ENCODE results near the gene RYR1. TPM values are rescaled to one million over a fixed set of nuclear protein-coding genes. Genes with fewer than 3 reads are reported as not detected.
A peak's percentile ranks its signal among the peaks of the same experiment; 100 is the strongest.

The RYR1 gene
- total RNA-seq, 6 experiments from 2014 or later = 0.12 to 1.1 (median 0.49) TPM

- Histone ChIP-seq H3K36me3 (peaks cover 0 to 4% (median 0%) of the 10 kb centered on the region in 4 donors), H3K4me1 (peaks cover 0 to 9% (median 0%) of the 10 kb centered on the region in 4 donors), H3K27me3 (no peaks in the 10 kb centered on the region), H3K9me3 (no peaks in the 10 kb centered on the region), H3K4me3 (peak within 1 kb of the TSS; percentile 32 to 48 (median 32)), H3K27ac (no peak within 1 kb of the TSS)
- DNase-seq (no peak), ATAC-seq (no peak)
- intact Hi-C loops (cut with DNase I) = no loop called here
- WGBS (ENCODE audit: insufficient coverage, low coverage, low lambda C conversion rate, missing lambda C conversion rate) = 1% methylated on average over 10 of the region's 46 CpGs
- no peak for TF ChIP-seq POLR2A (IDR thresholded peaks at IDR 0.05)
- TF ChIP-seq, protein P1, sequence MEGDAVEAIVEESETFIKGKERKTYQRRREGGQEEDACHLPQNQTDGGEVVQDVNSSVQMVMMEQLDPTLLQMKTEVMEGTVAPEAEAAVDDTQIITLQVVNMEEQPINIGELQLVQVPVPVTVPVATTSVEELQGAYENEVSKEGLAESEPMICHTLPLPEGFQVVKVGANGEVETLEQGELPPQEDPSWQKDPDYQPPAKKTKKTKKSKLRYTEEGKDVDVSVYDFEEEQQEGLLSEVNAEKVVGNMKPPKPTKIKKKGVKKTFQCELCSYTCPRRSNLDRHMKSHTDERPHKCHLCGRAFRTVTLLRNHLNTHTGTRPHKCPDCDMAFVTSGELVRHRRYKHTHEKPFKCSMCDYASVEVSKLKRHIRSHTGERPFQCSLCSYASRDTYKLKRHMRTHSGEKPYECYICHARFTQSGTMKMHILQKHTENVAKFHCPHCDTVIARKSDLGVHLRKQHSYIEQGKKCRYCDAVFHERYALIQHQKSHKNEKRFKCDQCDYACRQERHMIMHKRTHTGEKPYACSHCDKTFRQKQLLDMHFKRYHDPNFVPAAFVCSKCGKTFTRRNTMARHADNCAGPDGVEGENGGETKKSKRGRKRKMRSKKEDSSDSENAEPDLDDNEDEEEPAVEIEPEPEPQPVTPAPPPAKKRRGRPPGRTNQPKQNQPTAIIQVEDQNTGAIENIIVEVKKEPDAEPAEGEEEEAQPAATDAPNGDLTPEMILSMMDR (IDR thresholded peaks at IDR 0.05) = no peak
Observed at GRCh38 chr19:38388349-38389100, 45.0 kb upstream of the RYR1 start, which contains the start of gene SPRED3. Gene SPRED3 (plus strand): TSS chr19:38388697. CDS start chr19:38390303, 1,606 bp downstream.

DNA sequence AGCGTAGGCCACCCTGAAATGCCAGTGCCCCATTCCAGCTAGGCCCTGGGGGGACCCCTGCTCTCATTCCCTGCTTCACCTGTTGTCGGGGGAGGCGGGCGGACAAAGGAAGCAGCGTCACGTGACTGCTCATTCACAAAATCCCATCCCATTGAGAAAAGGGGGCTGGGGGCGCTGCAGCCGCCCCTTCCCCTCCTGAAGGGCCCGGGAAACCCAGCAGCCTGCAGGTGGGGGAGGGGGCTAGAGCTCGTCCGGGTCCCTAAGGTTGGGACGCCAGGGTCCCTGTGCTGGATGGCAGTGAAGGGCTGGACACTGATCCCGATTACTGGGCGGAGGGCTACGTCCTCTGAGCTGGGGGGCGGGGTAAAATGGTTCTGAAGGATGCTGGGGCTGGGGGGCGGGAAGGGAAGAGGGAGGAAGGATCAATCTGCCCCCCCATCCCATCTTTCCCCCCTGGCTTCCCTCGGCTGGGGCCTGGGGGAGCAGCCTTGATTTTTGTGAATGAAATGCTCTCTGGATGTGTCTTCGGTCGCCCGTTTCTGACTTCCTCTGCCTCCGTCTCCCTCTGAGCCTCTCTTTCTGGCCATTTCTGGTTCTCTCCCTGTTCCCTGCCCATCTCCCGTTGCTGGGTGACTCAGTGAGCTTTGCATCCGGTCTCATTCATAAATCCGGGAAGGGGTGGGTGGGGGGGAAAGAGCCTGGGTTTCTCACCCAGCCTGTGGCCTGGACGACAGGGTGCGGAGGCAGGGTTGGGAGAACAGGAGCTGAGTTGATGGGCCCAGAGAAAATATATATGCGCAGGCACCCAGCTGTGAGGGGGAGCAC is 44.2 kb upstream of the RYR1 start:
- Histone ChIP-seq H3K27ac (no peak overlapping the region), H3K4me1 (peaks cover 0 to 9% (median 0%) of the 10 kb centered on the region in 4 donors), H3K27me3 (no peaks in the 10 kb centered on the region), H3K9me3 (no peaks in the 10 kb centered on the region), H3K4me3 (no peak overlapping the region), H3K36me3 (no peaks in the 10 kb centered on the region)
- intact Hi-C loops (cut with DNase I) = no loop called here
- no peak for TF ChIP-seq POLR2A (IDR thresholded peaks at IDR 0.05)
- TF ChIP-seq, protein P1 (IDR thresholded peaks at IDR 0.05) = no peak
- DNase-seq = no peak
- ATAC-seq = no peak
- WGBS (ENCODE audit: insufficient coverage, low coverage, low lambda C conversion rate, missing lambda C conversion rate) = 8% methylated on average over 17 of the region's 28 CpGs

DNA sequence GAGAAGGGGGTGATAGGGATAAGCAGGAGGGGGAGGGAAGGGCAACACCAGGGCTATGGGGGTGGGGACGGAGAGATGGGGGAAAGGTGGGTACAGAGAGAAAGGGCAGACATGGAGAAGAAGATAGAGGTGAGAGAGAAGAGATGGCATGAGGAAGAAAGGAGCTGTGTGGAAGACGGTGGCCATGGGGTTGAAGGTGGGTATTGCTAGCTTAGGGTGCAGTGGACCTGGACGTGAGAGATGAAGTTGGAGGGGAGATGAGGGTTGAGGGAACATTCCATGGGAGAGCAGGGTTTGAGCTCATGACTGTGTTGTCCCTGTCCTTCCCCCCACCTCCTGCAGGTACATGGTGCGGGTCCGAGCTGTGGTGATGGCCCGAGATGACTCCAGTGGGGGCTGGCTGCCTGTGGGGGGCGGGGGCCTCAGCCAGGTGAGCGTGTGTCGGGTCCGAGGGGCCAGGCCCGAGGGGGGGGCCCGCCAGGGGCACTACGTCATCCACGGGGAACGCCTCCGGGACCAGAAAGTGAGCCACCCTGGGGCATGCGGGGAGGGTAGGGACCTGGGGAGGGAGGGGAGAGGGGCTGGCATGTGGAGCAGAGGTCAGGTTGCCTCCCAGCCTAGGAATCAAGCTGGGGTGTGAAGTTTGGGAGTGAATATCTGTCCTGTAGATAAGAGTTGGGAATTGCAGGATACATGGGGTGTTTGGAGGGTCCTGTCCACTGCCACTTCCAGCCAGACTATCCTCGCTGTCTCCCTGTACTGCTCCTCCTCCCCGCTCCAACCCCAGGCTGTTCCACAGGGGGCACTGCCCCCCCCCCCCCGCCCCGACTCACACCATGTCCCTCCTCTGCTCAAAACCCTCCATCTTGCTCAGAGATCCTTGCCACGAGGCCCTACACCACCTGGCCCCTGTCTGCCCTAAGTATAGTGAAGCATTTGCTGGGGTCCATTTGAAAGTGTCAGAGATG is 43.2 kb upstream of the RYR1 start:
- intact Hi-C loops (cut with DNase I) = loop anchor here in 1 of 2 donors (10.0 kb wide), 1 partner anchor 235 kb away; no protein-coding TSS in a partner anchor
- DNase-seq (no peak), ATAC-seq (no peak)
- Histone ChIP-seq H3K4me3 (no peak overlapping the region), H3K4me1 (peaks cover 0 to 9% (median 0%) of the 10 kb centered on the region in 4 donors), H3K27me3 (no peaks in the 10 kb centered on the region), H3K36me3 (no peaks in the 10 kb centered on the region), H3K9me3 (no peaks in the 10 kb centered on the region), H3K27ac (no peak overlapping the region)
- WGBS (ENCODE audit: insufficient coverage, low coverage, low lambda C conversion rate, missing lambda C conversion rate) = 34% methylated on average over 9 of the region's 22 CpGs
- no peak for TF ChIP-seq POLR2A (IDR thresholded peaks at IDR 0.05)
- TF ChIP-seq, protein P1 (IDR thresholded peaks at IDR 0.05) = no peak

- DNase-seq (no peak), ATAC-seq (no peak)
- TF ChIP-seq, protein P1 (IDR thresholded peaks at IDR 0.05) = no peak
- no peak for TF ChIP-seq POLR2A (IDR thresholded peaks at IDR 0.05)
- intact Hi-C loops (cut with DNase I) = loop anchor here in 1 of 2 donors (10.0 kb wide), 1 partner anchor 233 kb away; no protein-coding TSS in a partner anchor
- no peaks in the 10 kb centered on the region for H3K27me3 ChIP-seq
- H3K27ac ChIP-seq = no peak overlapping the region
- H3K9me3 ChIP-seq = no peaks in the 10 kb centered on the region
- no peaks in the 10 kb centered on the region for H3K36me3 ChIP-seq
- H3K4me3 ChIP-seq = no peak overlapping the region
- H3K4me1 ChIP-seq = peaks cover 0 to 2% (median 0%) of the 10 kb centered on the region in 4 donors
- 64% methylated on average over 3 of the region's 8 CpGs for WGBS (ENCODE audit: insufficient coverage, low coverage, low lambda C conversion rate, missing lambda C conversion rate)
Observed at GRCh38 chr19:38391911-38392464, 41.5 kb upstream of the RYR1 start.

All from right lobe of liver (tissue), 6 donors.